Esophagus squamous epithelium (tissue), 4 donors: ENCODE data around the gene ATP9B.

Experiments used
- CTCF ChIP-seq, 6 experiments: fragments of 450-650 bp in 4 of 6; fragments of 200-600 bp in 2 of 6; sonication (generic) in 2 of 6; IDR thresholded peaks; one replicate each; pipeline ENCODE4 v1.5.1; 2016 to 2019; ENCODE audit warnings: antibody characterized with exemption in 6 of 6, mild to moderate bottlenecking in 4 of 6, moderate library complexity in 4 of 6
- POLR2A ChIP-seq, 4 donors: fragments of 450-650 bp; IDR thresholded peaks; one replicate each; pipeline ENCODE4 v1.6.1; 2017; ENCODE audit warnings: antibody characterized with exemption in 4 of 4, mild to moderate bottlenecking in 4 of 4, moderate library complexity in 3 of 4

- TF ChIP-seq CTCF (IDR thresholded peaks at IDR 0.05) (no peak), POLR2A (IDR thresholded peaks at IDR 0.05) (no peak)
These were observed 343.8 kb downstream of the ATP9B start for GRCh38 chr18:79413025-79413424.
